GM12891 (cell line): ENCODE results near the gene PLA2G2C.

Source experiments
- PAX5 ChIP-seq: IDR thresholded peaks from 2 replicates; pipeline ENCODE4 v1.6.1; 2011; ENCODE audit warnings: low read length, moderate library complexity, mild to moderate bottlenecking; ENCODE audit not compliant: insufficient read depth, severe bottlenecking
- POLR2A ChIP-seq: IDR thresholded peaks from 2 replicates; pipeline ENCODE4 v1.6.1; 2011; ENCODE audit warnings: low read depth, low read length, control low read depth
- POLR2AphosphoS5 ChIP-seq: IDR thresholded peaks from 2 replicates; pipeline ENCODE4 v1.6.1; 2011; ENCODE audit warnings: low read depth, low read length, control low read depth
- POU2F2 ChIP-seq: IDR thresholded peaks from 2 replicates; pipeline ENCODE4 v1.6.1; 2011; ENCODE audit warnings: low read depth, mild to moderate bottlenecking, control low read depth, low read length, moderate library complexity
- SPI1 ChIP-seq: IDR thresholded peaks from 2 replicates; pipeline ENCODE4 v1.6.1; 2011; ENCODE audit warnings: low read depth, low read length, control low read depth
- TAF1 ChIP-seq: IDR thresholded peaks from 2 replicates; pipeline ENCODE4 v1.6.1; 2011; ENCODE audit warnings: low read depth, low read length, control low read depth

DNA sequence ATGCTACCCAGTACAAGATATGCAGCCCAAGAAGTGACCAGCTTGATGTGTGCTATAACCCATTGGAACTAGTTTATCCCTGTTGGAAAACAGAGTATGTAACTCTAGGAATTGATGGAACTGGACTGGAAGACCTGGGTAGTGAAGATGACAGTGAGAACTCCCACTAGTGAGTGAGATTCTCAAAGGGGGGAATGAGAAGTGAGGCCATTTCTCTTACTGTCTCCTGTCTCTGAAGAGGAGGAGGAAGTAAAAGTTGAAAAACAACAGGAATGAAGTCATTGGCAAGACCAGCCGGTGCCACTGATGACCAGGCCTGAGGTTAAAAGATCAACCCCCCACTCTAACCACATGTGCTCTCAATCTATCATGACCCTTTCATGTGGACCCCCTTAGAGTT, 26.3 kb downstream of the PLA2G2C start:
- no peak for TF ChIP-seq POLR2A
- no peak for TF ChIP-seq POU2F2
- TF ChIP-seq TAF1, result no peak
- TF ChIP-seq SPI1, result no peak
- no peak for TF ChIP-seq POLR2AphosphoS5
- no peak for TF ChIP-seq PAX5
